HG02852 (cell line): ENCODE results near the gene SLC7A5.
"Not testable (repeated sequence)": the region's sequence is repeated elsewhere in the genome, so short reads cannot be mapped to it uniquely, and the experiment has no call there.

Source experiments
- ATAC-seq: cut with Tn5 transposase; IDR thresholded peaks from one replicate; pipeline ENCODE4 v1.9.1; 2021; ENCODE audit warnings: mild to moderate bottlenecking, moderate library complexity; ENCODE audit not compliant: unreplicated experiment

SLC7A5 gene

GRCh38 chr16:87802670-87803069 is 66.6 kb downstream of the SLC7A5 start:
- ATAC-seq: no peak

- no peak for ATAC-seq
Measured at GRCh38 chr16:87801679-87802259, 67.5 kb downstream of the SLC7A5 start.

GRCh38 chr16:87800497-87800896 is 68.8 kb downstream of the SLC7A5 start:
- ATAC-seq: no peak

GRCh38 chr16:87795336-87795735 is 74.0 kb downstream of the SLC7A5 start:
- ATAC-seq: no peak

GRCh38 chr16:87794485-87795078 is 74.7 kb downstream of the SLC7A5 start:
- ATAC-seq: no peak

GRCh38 chr16:87792205-87792565 is 77.1 kb downstream of the SLC7A5 start:
- ATAC-seq: no peak

GRCh38 chr16:87791295-87792204 is 77.8 kb downstream of the SLC7A5 start:
- no peak for ATAC-seq

- no peak for ATAC-seq
Measured at GRCh38 chr16:87790292-87791100, 78.8 kb downstream of the SLC7A5 start.

- ATAC-seq: no peak
Measured at GRCh38 chr16:87789437-87790291, 79.6 kb downstream of the SLC7A5 start.

GRCh38 chr16:87788730-87789436 is 80.4 kb downstream of the SLC7A5 start:
- ATAC-seq: not testable (repeated sequence)

- not testable (repeated sequence) for ATAC-seq
Measured at GRCh38 chr16:87787451-87788091, 81.7 kb downstream of the SLC7A5 start.

- no peak for ATAC-seq
Measured at GRCh38 chr16:87784812-87785211, 84.5 kb downstream of the SLC7A5 start.

- no peak for ATAC-seq
Measured at GRCh38 chr16:87782033-87782432, 87.3 kb downstream of the SLC7A5 start.

- ATAC-seq: no peak
Measured at GRCh38 chr16:87780385-87780989, 88.8 kb downstream of the SLC7A5 start.
